ENCODE results near the gene TMEM120B.

The TMEM120B gene

DNA sequence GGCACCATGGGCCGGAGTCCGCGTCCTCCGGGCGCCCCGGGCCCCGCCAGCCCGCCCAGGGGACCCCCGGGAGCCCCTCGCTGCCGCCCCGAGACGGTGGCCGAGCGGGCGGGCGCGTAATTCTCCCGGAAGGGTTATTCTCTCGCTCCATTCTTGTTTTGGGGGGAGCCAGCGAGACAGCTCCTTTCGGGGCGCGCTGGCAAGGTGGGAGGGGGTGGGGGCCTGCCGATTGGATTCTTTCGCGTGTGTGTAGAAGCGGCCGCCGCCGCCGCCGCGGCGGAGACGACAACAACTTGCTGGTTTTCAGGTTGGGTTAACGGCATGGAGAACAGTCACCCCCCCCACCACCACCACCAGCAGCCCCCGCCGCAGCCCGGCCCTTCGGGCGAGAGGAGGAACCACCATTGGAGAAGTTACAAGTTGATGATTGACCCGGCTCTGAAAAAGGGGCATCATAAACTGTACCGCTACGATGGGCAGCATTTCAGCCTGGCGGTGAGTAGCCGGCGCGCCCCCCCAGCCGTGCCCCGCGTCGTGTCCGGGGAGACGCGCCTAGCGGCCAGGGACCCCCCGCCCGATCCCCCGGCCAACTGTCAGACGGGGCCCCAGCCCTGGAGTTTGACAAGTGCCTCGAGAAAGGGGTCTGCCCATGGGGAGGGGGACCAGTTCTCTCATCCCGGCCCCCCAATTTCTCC, 92.0 kb downstream of the TMEM120B start:
- no peak for DNase-seq (ENCODE audit: low read depth in 2 of 2)

DNA sequence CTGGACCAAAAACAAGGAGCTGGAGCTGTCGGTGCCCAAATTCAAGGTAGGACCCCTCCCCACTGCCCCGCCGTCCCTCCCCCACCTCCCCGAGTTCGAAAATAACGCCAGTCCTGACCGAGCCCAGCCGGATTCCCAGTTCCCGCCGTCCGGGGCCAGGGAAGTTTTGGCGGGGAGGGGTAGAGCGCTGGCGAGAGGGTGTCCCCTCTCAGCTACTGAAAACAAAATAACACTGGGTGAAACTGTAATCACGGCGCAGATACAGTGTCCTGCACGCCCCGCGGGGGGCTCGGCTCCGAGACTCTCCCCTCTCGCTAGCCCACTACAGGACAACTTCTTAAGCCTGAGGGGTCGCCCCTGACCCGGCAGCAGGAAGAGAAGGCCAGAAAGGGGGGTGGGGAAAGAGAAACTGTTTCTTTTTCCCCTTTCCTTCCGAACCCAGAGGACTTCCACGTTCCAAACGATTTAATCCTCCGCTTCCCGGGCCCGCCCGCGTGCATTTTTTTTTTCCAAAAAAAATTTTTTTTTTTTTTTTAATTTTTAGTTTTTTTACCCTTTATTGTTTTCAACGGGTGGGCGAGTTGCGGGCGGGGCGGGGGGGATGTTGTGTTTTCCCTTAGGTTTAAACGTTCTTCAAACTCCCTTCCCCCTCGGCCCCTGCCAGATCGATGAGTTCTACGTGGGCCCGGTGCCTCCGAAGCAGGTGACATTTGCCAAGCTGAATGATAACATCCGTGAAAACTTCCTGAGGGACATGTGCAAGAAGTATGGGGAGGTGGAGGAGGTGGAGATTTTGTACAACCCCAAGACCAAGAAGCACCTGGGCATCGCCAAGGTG, 92.8 kb downstream of the TMEM120B start:
- no peak for DNase-seq (ENCODE audit: low read depth in 2 of 2)

DNA sequence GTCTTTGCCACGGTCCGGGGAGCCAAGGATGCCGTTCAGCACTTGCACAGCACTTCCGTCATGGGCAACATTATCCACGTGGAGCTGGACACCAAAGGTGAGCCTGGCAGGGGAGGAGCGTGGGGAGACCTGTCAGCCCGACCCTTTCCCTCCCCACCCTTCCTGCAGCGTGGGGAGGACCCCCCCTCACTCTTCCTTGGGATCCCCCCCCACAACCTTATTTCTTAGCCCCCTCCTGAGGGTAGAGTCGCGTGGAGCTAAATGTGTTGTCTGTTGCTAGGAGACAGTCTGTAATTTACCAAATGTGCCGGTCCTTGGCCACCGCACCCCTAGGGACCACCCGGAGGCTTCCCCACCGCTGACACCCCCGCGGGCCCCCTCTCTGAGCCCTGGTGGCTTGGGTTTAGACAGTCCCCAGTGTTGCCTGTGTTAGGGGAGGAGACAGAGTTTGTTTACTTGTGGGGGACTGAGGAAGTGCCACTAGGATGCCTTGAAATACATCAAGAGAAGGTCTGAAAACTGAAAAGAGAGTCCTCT, 93.5 kb downstream of the TMEM120B start:
- DNase-seq (ENCODE audit: low read depth in 2 of 2): no peak

DNA sequence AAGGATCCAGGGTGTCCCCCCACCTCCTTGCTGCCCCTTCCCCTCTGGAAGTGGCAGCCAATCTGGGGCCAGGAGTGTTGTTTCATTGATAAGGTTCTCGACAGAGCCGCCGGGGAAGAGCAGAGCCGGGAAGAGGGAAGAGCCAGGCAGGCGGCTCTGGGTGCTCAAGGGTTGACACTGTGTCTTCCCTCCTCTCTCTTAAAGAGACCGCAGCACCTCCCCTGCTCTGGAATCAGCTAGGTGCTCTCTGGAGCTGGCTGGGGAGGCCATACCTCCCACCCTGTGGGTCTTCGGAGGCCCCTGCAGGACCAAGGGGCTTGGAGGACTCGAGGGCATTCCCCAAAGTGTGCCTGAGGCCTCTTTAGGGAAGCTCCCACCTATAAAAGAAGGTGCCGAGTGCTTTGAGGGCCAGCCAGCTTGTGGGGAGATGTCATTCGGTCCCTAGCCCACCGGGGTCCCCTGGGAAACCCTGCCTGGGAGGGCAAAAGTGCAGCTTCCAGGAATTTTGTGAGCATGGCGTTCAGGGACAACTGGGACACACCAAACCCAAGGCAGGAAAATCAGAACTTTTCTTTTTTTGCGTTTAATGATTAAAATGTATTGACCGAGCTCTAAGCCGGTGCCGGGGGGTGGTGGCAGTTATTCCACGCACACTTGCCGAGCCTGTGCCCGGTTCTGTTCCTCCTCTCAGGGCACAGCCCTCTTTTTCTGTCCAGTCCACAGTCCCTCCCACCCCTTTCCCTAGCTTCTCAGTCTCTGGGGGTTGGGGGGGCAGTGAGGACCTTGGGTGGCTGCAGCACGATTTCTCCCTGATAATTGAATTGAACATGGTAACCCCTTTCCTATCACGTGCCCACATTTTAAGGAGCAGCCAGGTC, 94.2 kb downstream of the TMEM120B start:
- DNase-seq (ENCODE audit: low read depth in 2 of 2): no peak

DNA sequence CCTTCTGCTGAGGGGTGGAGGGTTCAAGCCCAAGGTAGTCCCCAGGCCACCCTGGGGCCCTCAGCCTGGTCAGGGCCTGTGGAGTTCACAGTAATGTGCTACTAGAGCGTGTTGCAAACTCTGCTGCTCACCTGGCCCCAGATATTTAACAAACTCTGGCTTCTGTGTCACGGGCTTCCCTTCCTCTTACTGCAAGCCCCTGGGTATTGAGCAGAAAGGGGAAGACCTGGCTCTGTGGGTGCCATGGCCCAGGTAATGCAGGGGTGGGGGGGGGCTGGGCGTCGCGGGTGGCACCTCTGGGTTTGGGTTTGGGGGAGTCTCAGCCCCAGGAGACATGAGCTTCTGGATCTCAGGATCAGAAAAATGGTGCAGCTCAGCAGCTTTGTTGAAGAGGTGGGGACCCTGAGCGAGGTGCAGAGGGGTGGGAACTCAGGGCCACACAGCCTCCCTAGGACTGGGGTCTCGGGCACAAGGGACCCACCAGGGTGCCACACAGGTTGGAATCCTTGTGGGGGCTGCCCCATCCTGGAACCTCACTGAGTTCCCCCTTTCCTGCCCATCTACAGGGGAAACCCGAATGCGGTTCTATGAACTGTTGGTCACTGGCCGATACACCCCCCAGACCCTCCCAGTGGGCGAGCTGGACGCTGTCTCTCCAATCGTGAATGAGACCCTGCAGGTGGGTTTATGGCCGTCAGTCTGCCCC, 95.2 kb downstream of the TMEM120B start:
- DNase-seq (ENCODE audit: low read depth in 2 of 2): no peak

DNA sequence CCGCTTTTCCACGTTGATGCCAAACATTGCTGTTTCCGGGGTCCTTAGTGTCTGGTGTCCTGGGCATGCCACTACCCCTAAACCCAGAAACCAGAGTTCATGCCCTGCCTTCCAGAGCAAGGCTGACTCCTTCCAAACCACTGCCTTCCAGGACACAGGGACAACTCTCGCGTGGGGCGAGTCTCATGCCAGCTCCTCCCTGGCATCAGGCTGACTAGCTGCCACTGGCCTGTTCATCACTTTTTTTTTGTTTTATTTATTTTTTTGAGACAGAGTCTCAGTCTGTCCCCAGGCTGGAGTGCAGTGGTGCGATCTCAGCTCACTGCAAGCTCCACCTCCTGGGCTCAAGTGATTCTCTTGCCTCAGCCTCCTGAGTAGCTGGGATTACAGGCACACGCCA, 96.1 kb downstream of the TMEM120B start:
- no peak for DNase-seq (ENCODE audit: low read depth in 2 of 2)

DNA sequence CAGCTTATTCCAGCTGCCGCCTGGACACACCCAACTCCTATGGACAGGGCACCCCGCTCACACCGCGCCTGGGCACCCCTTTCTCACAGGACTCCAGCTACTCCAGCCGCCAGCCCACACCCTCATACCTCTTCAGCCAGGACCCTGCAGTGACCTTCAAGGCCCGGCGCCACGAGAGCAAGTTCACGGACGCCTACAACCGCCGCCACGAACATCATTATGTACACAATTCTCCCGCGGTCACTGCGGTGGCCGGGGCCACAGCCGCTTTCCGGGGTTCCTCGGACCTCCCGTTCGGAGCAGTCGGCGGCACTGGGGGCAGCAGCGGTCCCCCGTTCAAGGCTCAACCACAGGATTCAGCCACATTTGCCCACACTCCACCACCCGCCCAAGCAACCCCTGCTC, 97.2 kb downstream of the TMEM120B start:
- DNase-seq (ENCODE audit: low read depth in 2 of 2): no peak

DNA sequence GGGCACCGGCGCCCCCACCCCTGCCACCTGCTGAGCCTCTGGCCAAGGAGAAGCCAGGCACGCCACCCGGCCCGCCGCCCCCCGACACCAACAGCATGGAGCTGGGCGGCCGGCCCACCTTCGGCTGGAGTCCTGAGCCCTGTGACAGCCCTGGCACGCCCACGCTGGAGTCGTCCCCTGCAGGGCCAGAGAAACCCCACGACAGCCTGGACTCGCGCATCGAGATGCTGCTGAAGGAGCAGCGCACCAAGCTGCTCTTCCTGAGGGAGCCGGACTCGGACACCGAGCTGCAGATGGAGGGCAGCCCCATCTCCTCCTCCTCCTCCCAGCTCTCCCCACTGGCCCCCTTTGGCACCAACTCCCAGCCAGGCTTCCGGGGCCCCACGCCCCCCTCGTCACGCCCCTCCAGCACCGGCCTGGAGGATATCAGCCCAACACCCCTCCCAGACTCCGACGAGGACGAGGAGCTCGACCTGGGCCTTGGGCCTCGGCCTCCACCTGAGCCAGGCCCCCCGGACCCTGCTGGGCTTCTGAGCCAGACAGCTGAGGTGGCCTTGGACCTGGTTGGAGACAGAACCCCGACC, 97.8 kb downstream of the TMEM120B start:
- no peak for DNase-seq (ENCODE audit: low read depth in 2 of 2)

DNA sequence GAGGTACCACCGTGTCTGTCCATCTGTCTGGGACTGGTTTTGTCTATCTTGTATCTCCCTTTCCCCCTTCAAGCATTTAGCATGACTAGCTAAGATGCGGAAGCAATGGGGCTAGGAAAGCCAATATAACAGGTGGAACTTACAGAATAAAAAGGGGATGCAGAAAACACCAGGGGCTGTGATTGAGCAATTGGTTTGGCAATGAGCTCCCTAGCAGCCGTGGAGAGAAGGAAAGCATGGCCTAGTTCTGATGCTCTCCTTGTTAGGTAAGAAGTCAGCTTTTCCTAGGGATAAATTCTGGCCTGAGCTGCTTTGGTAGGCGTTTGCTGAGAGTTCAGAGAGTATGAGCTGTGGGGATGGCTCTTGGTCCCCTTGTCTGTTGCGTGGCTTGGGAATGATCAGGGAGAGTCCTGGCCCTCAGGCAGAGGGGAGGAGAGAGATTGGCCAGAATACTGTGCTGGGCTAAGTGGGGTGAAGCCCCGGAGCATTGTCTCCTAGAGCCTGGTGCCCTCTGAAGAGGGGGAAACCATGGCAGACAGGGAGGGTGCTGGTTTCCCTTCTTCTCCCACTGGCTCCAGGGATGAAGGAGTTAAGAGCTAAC, 98.4 kb downstream of the TMEM120B start:
- DNase-seq (ENCODE audit: low read depth in 2 of 2): no peak

DNA sequence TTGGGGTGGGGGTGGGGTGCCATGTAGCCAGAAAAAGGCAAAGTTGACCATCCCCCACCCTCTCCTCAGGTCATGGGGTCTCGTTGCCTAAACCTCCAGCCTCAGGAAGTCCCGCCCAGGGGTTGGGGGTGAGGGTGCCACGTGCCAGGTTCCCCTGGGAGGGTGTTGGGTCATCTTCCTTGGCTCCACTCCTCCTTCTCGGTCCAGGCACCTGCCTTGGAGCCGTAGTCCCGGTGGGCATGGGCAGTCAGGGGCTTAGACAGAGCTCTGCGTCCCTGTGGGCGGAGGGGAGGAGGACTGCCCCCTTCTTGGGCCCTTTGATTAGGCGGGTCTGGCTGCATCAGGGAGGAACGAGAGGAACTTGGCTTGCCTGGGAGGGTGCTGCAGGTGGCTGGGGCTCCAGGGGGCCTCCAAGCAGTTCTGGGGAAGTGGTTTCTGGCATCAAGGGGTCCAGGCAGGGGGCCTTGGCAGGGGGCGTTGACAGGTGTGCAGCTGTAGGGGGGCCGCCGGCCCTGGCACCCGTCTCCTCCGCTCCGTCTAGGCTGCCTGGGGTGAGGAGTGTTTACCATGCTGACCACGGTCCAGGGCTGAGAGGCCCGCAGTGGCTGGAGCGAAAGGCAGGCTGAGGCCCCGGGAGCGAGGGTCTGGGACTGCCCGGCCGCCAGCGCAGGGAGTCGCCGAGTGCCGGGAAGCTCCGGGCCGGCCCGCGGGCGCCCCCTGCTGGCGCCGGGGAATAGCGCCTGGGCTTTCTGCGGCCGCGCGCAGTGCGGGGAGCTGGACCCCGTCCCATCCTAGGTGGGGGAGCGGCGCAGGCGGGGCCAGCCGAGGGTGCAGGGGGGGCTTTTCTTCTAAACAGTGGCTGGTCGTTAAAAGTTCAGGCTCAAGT, 99.1 kb downstream of the TMEM120B start:
- DNase-seq (ENCODE audit: low read depth in 2 of 2): no peak

DNA sequence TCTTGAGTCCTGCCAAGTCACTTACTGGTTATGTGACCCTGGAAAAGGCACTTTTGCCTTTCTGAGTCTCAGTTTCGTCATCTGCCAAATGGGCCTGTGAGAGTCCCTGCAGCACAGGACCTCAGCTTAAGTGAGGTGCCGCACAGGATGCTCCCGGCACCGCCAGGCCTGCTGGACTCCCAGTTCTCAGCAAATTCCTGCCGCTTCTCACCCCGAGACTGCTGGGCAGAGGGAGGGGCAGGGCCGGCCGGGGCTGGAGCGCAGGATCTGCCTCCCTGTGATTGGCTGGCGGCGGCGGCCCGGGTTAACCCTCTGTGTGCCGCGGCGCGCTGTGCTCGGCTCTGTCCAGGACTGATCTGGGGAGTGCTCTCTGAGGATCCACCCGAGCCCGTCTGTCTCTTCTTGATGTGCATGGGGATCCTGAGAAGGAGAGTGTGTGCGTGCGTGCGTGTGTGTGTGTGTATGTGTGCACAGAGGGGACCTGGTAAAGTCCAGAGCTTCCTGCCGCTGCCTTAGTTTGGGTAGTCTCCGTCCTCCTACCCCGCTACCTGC, 99.8 kb downstream of the TMEM120B start:
- no peak for DNase-seq (ENCODE audit: low read depth in 2 of 2)

DNA sequence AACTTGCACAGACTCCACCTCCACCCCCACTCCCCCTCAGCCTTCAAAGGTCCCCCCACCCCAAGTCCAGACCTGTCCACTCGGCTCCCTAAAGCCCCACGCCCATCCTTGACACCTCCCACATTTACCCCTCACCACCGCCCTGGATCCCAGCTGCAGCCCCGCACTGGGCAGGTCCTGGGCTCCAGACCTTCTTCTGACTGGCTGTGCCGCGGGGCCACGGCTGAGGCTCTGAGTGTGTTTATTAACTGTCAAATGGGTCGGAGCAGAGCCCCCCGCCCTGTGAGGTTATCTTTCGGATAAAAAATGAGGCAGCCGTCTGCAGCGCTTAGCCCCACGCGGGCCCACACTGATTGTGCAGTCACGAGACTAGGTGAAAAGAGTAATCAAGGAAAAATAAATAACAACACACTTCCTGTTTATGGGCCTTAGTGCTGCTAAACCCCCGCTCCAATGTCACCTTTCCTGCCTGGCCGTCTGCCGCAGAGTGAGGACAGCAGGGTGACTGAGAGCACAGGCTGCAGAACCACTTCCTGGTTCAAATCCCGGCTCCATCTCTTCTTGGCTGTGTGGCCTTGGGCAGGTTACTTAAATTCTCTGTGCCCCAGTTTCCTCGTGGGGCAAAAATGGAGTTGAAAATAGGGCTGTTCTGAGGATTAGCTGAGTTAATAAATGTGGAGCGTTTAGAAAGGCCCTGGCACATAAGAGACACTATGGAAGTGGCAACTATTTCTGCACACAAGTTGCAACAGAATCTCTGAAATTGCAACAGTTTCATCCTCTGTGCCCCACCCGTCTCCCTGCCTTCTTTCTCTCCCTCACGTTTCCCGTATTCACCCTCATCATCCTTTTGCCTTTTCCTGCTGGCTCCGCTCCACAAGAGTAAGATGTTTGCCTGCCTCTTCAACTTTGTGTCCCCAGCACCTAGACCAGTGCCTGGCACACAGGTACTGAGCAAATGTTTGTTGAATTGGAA, 100.7 kb downstream of the TMEM120B start:
- DNase-seq (ENCODE audit: low read depth in 2 of 2): no peak

DNA sequence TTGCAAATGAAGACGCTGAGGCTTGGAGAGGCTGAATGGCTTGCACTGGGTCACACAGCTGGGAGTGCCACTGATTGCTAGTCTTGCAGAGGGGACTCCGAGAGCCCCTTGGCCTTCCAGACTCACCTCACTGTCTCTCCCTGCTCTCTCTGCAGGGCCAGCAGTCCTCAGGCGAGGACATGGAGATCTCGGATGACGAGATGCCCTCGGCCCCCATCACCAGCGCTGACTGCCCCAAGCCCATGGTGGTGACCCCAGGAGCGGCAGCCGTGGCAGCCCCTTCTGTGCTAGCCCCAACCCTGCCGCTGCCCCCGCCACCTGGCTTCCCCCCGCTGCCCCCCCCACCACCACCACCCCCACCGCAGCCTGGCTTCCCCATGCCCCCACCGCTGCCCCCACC, 101.4 kb downstream of the TMEM120B start:
- DNase-seq (ENCODE audit: low read depth in 2 of 2): no peak

DNA sequence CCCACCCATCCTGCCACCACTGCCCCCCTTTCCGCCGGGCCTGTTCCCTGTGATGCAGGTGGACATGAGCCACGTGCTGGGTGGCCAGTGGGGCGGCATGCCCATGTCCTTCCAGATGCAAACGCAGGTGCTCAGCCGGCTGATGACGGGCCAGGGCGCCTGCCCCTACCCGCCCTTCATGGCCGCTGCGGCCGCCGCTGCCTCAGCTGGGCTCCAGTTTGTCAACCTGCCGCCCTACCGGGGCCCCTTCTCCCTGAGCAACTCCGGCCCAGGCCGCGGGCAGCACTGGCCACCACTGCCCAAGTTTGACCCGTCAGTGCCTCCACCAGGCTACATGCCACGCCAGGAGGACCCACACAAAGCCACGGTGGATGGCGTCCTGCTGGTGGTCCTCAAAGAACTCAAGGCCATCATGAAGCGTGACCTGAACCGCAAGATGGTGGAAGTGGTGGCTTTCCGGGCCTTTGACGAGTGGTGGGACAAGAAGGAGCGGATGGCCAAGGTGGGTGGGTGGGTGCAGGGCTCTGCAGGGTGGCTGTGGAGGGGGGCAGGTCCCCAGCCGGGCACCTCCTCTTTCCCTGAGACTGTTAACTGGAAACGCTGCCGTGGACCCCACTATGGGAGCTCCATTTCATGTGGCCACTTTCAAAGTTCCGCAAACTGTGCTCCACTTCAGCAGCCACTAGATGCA, 102.0 kb downstream of the TMEM120B start:
- no peak for DNase-seq (ENCODE audit: low read depth in 2 of 2)

DNA sequence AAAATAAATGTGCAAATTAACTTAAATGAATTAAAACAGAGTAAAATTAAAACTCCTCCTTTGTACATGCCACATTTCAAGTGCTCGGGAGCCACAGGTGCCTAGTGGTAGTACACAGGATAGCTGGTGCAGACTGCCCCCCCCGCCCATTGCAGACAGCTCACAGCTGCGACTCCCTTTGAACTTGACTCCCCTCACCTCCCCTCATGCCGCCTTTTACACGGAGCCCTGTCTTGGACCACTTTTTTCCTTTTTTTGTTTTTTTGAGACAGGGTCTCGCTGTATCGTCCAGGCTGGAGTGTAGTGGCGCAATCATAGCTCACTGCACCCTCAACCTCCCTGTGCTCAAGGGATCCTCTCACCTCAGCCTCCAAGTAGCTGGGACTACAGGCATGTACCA, 102.7 kb downstream of the TMEM120B start:
- DNase-seq (ENCODE audit: low read depth in 2 of 2): no peak

DNA sequence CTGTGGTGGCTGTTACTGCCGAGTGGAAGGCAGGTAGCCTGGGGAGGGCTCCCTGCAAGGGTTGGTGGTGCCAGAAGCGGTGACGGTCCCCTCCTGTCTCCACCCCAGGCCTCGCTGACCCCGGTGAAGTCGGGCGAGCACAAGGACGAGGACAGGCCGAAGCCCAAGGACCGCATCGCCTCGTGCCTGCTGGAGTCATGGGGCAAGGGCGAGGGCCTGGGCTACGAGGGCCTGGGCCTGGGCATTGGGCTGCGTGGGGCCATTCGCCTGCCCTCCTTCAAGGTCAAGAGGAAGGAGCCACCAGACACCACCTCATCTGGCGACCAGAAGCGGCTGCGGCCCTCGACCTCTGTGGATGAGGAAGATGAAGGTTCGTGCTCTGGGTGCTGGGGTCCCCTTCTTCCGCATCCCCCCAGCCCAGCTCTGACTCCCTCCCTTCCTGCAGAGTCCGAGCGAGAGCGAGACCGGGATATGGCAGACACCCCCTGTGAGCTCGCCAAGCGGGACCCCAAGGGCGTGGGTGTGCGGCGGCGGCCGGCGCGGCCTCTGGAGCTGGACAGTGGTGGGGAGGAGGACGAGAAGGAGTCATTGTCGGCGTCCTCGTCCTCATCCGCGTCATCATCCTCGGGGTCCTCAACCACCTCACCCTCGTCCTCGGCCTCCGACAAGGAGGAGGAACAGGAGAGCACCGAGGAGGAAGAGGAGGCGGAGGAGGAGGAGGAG, 104.5 kb downstream of the TMEM120B start:
- DNase-seq (ENCODE audit: low read depth in 2 of 2): no peak

DNA sequence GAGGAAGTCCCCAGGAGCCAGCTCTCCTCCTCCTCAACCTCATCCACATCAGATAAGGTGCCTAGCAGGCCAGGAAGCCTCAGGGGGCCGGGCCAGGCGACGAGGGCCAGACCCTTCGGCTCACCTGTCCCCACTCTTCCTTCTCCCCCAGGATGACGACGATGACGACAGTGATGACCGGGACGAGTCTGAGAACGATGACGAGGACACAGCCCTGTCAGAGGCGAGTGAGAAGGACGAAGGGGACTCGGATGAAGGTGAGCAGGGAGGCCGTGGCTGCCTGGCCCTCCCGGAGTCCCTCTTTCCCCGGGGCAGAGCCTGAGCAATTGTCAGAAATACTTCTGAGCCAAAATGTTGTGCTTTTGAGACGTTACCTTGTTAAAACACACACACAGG, 105.1 kb downstream of the TMEM120B start:
- no peak for DNase-seq (ENCODE audit: low read depth in 2 of 2)
